Neutrophil (primary cell): Measurements from ENCODE around the gene COL11A1.

ENCODE experiments used
- H3K27ac ChIP-seq: fragments of 200-600 bp; sonication (generic); 2 replicates; pipeline ENCODE4 v1.5.1; 2016; ENCODE audit warnings: mild to moderate bottlenecking, moderate library complexity
- H3K27me3 ChIP-seq: fragments of 200-600 bp; sonication (generic); 2 replicates; pipeline ENCODE4 v1.6.0; 2016; ENCODE audit warnings: mild to moderate bottlenecking
- H3K36me3 ChIP-seq: fragments of 200-600 bp; sonication (generic); 2 replicates; pipeline ENCODE4 v1.5.1; 2017
- H3K4me1 ChIP-seq, 2 experiments: fragments of 200-600 bp in 1 of 2; sonication (generic) in 1 of 2; 1 replicate in 1 of 2; 2 replicates in 1 of 2; pipeline versions ENCODE4 v1.5.1 to v1.6.1; 2013 to 2016; ENCODE audit warnings: low read depth in 1 of 2, low read length in 1 of 2, mild to moderate bottlenecking in 1 of 2, moderate library complexity in 1 of 2; ENCODE audit not compliant: control insufficient read depth in 1 of 2, insufficient read depth in 1 of 2
- H3K4me3 ChIP-seq, 2 experiments: fragments of 200-600 bp in 1 of 2; sonication (generic) in 1 of 2; 1 replicate in 1 of 2; 2 replicates in 1 of 2; pipeline ENCODE4 v1.5.1; 2013 to 2016; ENCODE audit warnings: low read depth in 1 of 2, low read length in 1 of 2, mild to moderate bottlenecking in 1 of 2, moderate library complexity in 1 of 2
- H3K9me3 ChIP-seq: fragments of 200-600 bp; sonication (generic); 2 replicates; pipeline ENCODE4 v1.5.1; 2016
- TF ChIP-seq, protein P1 (sequence below): fragments of 200-600 bp; sonication (generic); IDR thresholded peaks from 2 replicates; pipeline ENCODE4 v1.5.1; 2016; ENCODE audit warnings: antibody characterized with exemption

The COL11A1 gene

DNA sequence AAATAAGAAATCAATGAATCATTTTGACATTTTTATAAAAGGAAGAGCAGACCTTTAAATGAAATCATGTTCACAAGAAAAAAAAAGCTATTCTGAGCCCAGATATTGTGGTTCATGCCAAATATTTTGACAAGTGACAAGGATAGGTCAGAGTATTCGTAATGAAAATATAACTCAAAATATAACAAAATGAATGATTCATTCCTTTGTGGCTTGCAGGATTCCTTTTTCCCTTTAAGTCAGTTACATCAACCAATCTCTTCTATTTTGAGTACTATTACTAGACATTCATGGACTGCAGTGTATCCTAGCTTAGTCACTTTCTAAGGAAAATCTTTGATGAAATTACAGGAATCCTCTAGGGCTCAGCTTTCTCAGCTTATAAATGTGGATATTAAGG is 188.7 kb downstream of the COL11A1 start:
- TF ChIP-seq, protein P1, sequence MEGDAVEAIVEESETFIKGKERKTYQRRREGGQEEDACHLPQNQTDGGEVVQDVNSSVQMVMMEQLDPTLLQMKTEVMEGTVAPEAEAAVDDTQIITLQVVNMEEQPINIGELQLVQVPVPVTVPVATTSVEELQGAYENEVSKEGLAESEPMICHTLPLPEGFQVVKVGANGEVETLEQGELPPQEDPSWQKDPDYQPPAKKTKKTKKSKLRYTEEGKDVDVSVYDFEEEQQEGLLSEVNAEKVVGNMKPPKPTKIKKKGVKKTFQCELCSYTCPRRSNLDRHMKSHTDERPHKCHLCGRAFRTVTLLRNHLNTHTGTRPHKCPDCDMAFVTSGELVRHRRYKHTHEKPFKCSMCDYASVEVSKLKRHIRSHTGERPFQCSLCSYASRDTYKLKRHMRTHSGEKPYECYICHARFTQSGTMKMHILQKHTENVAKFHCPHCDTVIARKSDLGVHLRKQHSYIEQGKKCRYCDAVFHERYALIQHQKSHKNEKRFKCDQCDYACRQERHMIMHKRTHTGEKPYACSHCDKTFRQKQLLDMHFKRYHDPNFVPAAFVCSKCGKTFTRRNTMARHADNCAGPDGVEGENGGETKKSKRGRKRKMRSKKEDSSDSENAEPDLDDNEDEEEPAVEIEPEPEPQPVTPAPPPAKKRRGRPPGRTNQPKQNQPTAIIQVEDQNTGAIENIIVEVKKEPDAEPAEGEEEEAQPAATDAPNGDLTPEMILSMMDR = no peak
- no peaks in the 10 kb centered on the region for H3K36me3 ChIP-seq
- H3K27me3 ChIP-seq = no peaks in the 10 kb centered on the region
- H3K4me1 ChIP-seq = no peaks in the 10 kb centered on the region
- no peaks in the 10 kb centered on the region for H3K9me3 ChIP-seq
- H3K4me3 ChIP-seq = no peak overlapping the region
- H3K27ac ChIP-seq = no peak overlapping the region

DNA sequence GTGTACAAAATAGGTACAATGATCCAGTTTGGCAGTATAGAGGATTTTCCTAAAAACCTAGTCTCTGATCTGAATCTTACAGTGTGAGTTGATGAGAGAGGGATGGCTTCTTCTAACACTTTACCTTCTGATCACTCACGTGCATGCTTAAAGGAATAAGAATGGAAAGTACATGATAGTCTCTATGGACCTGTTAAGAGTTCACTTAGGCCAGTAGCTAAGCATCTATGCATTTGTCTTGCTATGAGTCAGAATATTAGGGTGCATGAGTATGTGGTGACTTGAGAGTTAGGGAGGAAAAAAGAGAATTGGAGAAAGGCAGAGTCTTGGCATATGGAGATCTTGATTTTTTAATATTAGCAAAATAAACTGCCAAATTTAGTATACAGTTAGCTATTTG is 206.3 kb downstream of the COL11A1 start:
- Histone ChIP-seq H3K27me3 (no peaks in the 10 kb centered on the region), H3K36me3 (no peaks in the 10 kb centered on the region), H3K27ac (no peak overlapping the region), H3K4me3 (no peak overlapping the region), H3K4me1 (no peaks in the 10 kb centered on the region), H3K9me3 (no peaks in the 10 kb centered on the region)
- TF ChIP-seq, protein P1 = no peak

DNA sequence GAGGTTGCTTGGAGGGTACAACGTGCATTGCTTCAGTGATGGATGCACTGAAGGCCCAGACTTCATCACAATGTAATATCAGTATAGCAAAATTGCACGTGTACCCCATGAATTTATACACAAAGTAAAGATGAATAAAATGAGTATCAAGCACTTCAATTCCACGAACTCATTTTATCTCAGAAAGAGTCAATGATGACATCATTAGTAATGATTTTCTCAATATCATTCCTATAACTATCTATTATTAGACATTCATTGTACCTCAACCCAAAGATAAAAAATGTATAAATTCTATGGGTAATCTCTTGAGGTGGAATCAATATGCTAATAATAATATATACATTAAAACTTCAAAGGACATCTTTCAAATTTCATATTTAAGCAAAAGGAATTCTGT is 208.4 kb downstream of the COL11A1 start:
- H3K27me3 ChIP-seq = no peaks in the 10 kb centered on the region
- no peaks in the 10 kb centered on the region for H3K36me3 ChIP-seq
- TF ChIP-seq, protein P1 = no peak
- no peak overlapping the region for H3K4me3 ChIP-seq
- H3K27ac ChIP-seq = no peak overlapping the region
- no peaks in the 10 kb centered on the region for H3K9me3 ChIP-seq
- no peaks in the 10 kb centered on the region for H3K4me1 ChIP-seq

GRCh38 chr1:102897557-102897956 is 210.8 kb downstream of the COL11A1 start:
- Histone ChIP-seq H3K36me3 (no peaks in the 10 kb centered on the region), H3K9me3 (no peaks in the 10 kb centered on the region), H3K27ac (no peak overlapping the region), H3K4me1 (no peaks in the 10 kb centered on the region), H3K27me3 (no peaks in the 10 kb centered on the region), H3K4me3 (no peak overlapping the region)
- TF ChIP-seq, protein P1 = no peak

DNA sequence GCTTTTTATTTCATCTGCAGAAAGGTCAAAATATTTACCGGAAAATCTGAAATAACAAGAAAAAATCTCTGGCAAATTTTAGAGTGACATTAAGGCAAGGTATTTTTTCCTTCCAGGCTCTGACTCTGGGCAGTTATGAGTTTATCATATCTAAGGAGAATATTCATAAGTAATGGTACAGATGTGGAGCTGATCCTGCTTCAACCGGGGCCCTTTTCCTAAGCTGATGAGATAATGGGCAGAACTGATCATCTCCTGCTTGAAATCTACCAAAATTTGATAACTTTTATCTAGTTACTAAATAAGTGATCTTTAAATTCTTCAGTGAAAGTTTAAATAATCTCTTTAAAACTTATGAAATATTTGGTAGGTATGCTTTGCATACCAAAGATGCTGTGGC is 211.6 kb downstream of the COL11A1 start:
- Histone ChIP-seq H3K27ac (no peak overlapping the region), H3K4me1 (no peaks in the 10 kb centered on the region), H3K27me3 (no peaks in the 10 kb centered on the region), H3K4me3 (no peak overlapping the region), H3K36me3 (no peaks in the 10 kb centered on the region), H3K9me3 (no peaks in the 10 kb centered on the region)
- TF ChIP-seq, protein P1 = no peak

DNA sequence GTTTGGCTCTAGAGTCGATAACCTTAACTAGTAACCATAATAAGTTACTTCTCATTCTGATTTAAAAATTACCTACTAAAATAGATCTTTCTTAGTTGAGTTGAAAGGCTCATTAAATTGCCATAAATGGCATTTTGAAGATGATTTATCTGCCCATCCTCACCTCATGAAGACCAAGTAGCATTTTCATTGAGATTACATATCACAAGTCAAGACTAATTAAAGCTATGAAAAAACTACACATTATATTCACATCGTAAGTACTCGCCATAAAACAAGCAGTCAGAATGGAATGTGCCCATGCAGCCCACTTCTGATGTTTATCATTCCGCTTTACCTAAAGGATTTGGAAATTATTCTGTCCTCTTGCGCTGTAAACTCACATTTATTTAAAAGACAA is 212.0 kb downstream of the COL11A1 start:
- TF ChIP-seq, protein P1 = no peak
- H3K4me3 ChIP-seq = no peak overlapping the region

More for the DNA sequence above, 212.0 kb downstream of the COL11A1 start:
- Histone ChIP-seq H3K4me1 (no peaks in the 10 kb centered on the region), H3K27me3 (no peaks in the 10 kb centered on the region), H3K27ac (no peak overlapping the region), H3K9me3 (no peaks in the 10 kb centered on the region), H3K36me3 (no peaks in the 10 kb centered on the region)
